Endothelial cell of umbilical vein (primary cell): Measurements from ENCODE around the gene OR6X1.

Experiments used
- CTCF ChIP-seq, 2 donors: IDR thresholded peaks; 1 replicate in 1 of 2; 2 replicates in 1 of 2; pipeline ENCODE4 v1.5.1; 2011; ENCODE audit warnings: low read length in 2 of 2, mild to moderate bottlenecking in 2 of 2, moderate library complexity in 2 of 2, control low read depth in 1 of 2, inconsistent platforms in 1 of 2, low read depth in 1 of 2; ENCODE audit not compliant: insufficient read depth in 1 of 2; ENCODE audit errors: extremely low read depth in 1 of 2
- EZH2 ChIP-seq: IDR thresholded peaks from 2 replicates; pipeline ENCODE4 v1.6.1; 2012; ENCODE audit warnings: borderline replicate concordance, low read depth, mild to moderate bottlenecking, moderate library complexity, low read length, inconsistent platforms; ENCODE audit not compliant: severe bottlenecking
- FOS ChIP-seq: IDR thresholded peaks from 2 replicates; pipeline ENCODE4 v1.6.1; 2011; ENCODE audit warnings: mild to moderate bottlenecking, low read length, moderate library complexity, borderline replicate concordance; ENCODE audit not compliant: insufficient read depth
- GATA2 ChIP-seq: IDR thresholded peaks from 2 replicates; pipeline ENCODE4 v1.7.0; 2011; ENCODE audit warnings: low read depth, mild to moderate bottlenecking, moderate library complexity, mixed read lengths, low read length; ENCODE audit not compliant: insufficient read length, insufficient read depth
- JUN ChIP-seq: IDR thresholded peaks from 2 replicates; pipeline ENCODE4 v1.6.1; 2011; ENCODE audit warnings: borderline replicate concordance, low read depth; ENCODE audit not compliant: insufficient read length, insufficient read depth
- MAX ChIP-seq: IDR thresholded peaks from 2 replicates; pipeline ENCODE4 v1.6.1; 2011; ENCODE audit not compliant: insufficient read depth, insufficient read length
- MYC ChIP-seq: IDR thresholded peaks from one replicate; pipeline ENCODE4 v1.6.1; 2011; ENCODE audit warnings: mild to moderate bottlenecking, low read depth, low read length
- POLR2A ChIP-seq: IDR thresholded peaks from 2 replicates; pipeline ENCODE4 v1.6.1; 2012; ENCODE audit warnings: low read depth, mild to moderate bottlenecking, control low read depth, low read length
- POLR2AphosphoS5 ChIP-seq: IDR thresholded peaks from 2 replicates; pipeline ENCODE4 v1.6.1; 2012; ENCODE audit warnings: low read depth, mild to moderate bottlenecking, control low read depth, low read length, moderate library complexity; ENCODE audit not compliant: insufficient read depth

GRCh38 chr11:123775289-123775688 is 21.0 kb upstream of the OR6X1 start:
- no peak for TF ChIP-seq CTCF (IDR thresholded peaks at IDR 0.05; ENCODE audit: extremely low read depth in 1 of 2, insufficient read depth in 1 of 2, low read depth in 1 of 2, low read length in 2 of 2)
- no peak for TF ChIP-seq MYC
- TF ChIP-seq FOS, result no peak
- TF ChIP-seq POLR2A, result no peak
- no peak for TF ChIP-seq EZH2
- TF ChIP-seq MAX, result no peak
- TF ChIP-seq POLR2AphosphoS5, result no peak
- TF ChIP-seq GATA2, result no peak
- TF ChIP-seq JUN, result no peak
